ENCODE results near the gene INSM1.
"Not testable (repeated sequence)": the region's sequence is repeated elsewhere in the genome, so short reads cannot be mapped to it uniquely, and the experiment has no call there.

INSM1 gene

DNA sequence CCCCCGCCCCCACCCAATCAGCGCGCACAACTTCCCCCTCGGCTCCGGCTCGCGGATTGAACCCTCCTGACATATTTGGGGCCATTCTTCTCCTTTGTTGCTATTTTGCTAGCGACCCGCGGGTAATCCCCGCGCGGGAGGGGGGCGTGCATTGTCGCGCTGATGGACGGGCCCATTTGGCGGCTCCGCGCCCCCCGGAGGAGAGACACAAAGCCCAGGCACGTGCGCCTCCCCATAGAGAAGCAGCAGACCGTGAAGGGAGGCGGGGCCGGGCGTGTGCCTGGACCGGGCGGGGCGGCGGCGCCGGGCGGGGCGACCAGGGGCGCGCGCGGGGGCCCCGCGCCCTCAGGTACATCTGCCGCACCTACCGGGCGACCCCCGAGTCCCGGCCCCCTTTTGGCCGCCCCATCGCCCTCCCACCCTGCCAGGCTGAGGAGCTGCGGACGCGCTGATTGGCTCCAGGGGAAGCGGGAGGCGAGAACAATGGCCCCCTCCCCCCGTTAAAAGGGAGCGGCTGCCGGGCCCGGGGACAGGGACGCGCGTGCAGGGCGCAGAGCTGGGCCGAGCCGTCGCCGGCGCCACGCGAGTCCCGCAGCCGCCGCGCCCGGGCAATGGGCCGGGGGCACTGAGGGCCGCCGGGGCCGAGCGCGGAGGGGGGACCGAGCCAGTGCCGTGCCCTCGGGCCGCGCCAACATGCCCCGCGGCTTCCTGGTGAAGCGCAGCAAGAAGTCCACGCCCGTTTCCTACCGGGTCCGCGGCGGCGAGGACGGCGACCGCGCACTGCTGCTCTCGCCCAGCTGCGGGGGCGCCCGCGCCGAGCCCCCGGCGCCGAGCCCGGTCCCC is at the start of gene INSM1:
Gene INSM1, plus strand, starts transcription at position 530 of the 843 bp plus-strand sequence. Its CDS starts 164 bp downstream, at position 694.
- no peak for DNase-seq (ENCODE audit: low read depth in 2 of 2)

DNA sequence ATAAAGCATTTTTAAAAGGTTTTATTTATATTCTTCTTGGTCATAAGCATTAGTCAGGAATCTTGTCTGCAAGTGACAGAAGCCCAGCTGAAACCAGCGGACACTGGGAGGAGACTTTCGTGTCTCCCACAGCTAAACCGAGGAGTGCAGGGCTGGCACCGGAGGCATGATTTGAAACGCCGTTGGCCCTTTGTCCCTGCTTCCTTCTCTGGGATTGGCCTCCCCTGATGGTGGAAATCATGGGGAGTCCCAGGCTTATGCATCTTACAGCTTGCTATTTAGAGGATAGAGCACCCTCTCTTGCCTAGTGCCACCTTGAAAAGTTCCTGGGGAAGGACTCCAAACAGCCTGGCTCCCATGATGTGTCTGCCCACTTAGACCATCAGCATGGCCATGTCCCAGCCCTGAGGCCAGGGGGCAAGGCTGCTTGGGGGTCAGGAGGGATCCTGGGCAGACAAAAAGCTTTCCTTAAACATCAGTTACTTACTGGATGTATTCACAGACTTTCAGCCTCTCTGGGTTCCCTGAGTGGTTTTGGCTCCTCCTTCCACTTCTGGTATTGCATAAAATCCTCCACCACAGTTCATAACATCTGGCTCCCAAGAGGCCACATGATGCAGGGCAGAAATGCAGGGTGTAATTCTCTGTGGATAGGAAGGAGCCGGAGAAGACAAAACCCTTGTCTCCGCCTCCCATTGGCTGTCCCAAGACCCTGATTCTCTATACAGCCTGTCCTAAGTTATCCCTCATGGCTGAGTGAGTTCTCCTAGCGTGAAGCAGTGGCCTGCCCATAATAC is 49.3 kb upstream of the INSM1 start:
- DNase-seq (ENCODE audit: low read depth in 2 of 2) = no peak

DNA sequence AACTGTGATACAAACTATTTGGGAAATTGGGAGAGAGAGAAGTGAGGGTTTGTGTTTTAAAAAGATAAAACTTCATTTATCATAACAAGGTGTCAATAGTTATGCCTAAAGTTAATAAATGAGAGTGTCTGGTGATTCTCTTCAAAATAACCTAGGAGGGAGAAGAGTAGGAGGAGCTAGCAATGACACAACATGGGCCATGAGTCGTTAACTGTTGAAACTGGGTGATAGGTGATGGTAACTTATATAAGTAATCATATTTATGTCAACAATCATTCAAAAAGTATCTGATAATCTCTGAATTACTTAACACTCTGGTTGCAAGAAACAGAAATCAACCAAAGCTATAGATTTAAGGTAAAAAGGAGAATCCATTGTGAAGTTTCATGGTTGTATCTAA is 46.8 kb upstream of the INSM1 start:
- DNase-seq (ENCODE audit: low read depth in 2 of 2) = no peak

DNA sequence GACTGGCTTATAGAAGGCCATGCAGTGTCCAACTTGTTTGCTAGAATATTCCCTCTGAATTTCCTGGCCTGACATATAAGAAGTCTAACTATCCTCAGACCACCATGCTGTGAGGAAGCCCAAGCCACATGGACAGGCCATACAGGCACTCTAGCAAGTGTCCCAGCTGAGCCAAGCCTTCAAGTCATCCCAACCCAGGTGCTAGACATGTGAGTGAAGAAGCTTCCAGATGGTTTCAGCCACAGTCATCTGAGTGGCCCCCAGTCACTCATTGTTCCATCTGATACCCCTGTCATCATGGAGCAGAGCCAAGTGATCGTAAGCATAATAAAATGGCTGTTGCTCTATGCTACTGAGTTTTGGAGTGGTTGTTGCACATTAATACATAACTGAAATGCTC is 46.0 kb upstream of the INSM1 start:
- no peak for DNase-seq (ENCODE audit: low read depth in 2 of 2)

DNA sequence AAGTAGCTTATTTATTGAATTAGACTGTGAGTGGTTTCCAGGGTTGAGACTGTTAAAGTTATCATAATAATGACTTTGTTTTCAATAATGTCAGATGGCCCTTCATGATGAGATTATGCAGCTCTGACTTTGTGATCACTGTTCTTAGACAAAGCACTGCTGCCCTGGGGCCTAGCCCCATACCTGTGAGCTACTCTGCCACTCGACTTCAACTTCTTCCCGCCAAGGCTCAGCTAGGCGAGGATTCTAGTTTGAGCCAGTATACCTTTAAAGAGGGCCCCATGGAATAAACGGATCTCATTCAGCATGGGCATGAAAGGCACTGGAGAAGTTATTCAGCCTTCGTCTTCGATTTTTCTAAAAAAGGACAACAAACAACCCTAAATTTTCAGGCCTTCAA is 45.0 kb upstream of the INSM1 start:
- DNase-seq (ENCODE audit: low read depth in 2 of 2) = no peak

DNA sequence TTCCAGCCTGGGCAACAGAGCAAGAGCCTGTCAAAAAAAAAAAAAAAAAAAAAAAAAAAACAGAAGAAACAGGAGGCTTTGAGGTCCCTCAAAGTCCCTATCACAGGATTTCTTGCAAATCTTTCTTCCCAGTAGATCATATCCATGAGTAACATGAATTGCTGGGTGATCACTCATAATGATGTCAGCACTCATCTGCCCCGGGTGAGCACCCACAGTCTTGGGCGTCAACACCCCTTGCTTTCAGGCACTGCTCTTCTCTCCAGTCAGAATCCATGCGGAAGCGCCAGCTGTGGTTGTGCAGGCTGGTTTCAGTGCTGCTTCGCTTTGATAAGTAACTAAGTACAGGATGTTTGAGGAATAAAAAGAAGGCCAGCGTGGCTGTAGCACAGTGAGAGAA is 40.2 kb upstream of the INSM1 start:
- DNase-seq (ENCODE audit: low read depth in 2 of 2) = no peak

DNA sequence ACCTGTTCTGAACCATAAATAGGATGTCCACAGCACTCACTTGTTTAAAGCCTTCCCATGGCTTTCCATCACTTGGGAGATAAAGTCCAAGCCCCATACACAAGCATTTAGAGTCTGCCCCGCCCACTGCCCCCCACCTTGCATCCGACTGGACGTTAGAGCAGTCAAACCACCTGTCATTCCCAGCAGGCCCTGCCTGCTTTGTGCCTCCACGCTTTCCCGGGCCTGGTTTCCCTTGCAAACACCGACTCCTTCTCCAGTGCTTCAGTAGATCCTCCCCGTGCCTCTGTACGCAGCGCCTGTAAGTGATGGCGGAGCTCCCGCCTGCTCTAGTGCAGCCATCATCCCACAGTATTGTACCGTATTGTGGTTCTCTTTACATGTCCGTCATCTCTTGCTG is 38.3 kb upstream of the INSM1 start:
- no peak for DNase-seq (ENCODE audit: low read depth in 2 of 2)

GRCh38 chr20:20331156-20331555 is 36.7 kb upstream of the INSM1 start:
- DNase-seq (ENCODE audit: low read depth in 2 of 2) = no peak

DNA sequence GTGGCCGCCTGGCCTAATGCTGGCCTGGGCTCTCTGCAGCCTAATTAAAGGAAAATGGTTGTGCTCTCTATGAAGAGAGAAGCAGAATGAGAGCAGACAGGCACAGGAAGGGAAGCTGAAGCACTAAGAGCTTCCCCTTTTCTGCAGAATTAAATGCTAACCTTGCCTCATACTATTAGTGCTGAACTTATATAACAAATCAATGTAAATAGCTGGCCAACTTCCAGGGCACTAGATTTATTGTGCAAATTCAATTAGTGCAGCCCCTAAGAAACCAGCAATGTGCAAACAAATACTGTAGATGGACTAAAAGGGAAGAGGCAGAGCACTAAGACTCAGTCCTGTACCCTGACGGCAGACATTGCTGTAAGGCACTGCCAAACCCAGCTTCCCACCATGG is 36.1 kb upstream of the INSM1 start:
- no peak for DNase-seq (ENCODE audit: low read depth in 2 of 2)

DNA sequence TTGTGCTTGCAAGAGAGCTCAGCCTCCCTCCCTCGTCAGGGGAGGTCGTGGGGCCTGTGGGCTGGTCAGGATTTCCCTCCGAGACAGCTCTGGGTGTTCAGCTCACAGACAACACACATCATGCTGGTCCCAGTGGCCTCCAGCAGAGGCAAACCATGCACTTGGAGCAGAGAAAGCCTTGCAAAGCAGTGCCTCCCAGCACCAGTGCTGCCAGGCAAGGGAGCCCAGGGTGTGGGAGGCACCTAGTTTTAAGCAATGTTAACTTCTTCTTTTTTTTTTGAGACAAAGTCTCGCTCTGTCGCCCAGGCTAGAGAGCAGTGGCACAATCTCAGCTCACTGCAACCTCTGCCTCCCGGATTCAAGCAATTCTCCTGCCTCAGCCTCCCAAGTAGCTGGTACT is 34.0 kb upstream of the INSM1 start:
- DNase-seq (ENCODE audit: low read depth in 2 of 2) = no peak

DNA sequence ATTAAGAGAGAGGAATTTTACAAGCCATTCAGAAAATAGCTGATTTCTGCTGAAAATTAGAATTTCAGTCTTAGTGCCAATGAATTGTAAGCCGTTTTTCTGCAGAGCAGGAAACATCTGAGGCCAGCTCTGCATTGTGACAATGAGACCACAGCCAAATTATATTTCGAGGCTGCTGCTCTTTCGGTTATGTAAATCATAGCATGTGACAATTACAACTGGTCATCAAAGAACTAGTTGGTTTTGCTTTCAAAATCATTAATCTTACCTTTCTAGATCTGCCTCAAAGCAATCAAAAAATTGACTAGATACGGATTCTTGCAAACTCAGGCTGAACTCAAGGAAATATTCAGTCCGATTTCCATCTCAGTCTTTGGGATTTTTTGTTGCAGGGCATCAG is 33.4 kb upstream of the INSM1 start:
- DNase-seq (ENCODE audit: low read depth in 2 of 2) = no peak

DNA sequence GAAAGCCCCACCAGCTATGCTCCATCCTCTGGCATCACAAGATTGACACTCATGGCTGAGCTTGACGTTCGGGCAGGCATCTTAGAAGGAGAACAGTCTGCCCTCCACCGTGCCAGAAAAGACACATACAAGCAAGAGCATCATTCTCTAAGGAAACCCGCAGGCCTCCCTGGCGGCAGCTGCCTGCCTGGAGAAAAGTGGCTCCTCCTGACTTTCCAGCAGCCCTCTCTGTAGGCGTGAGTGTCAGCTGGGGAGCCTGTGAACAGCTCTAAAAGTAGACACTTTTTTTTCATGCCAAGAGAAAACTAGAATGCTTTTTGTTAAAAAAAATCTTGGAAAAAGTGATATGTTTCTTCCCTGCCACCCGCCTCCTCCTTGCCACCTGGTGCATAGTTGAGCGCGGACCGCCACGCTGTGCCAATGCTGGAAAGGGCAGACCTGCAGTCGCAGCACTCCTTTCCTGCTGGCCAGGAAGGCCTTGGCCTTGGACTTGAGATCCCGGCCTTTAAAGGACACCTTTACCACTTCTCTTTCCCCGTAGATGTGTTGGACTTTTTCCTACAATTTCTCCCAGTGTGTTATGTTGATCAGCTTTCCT is 29.7 kb upstream of the INSM1 start:
- DNase-seq (ENCODE audit: low read depth in 2 of 2) = no peak

DNA sequence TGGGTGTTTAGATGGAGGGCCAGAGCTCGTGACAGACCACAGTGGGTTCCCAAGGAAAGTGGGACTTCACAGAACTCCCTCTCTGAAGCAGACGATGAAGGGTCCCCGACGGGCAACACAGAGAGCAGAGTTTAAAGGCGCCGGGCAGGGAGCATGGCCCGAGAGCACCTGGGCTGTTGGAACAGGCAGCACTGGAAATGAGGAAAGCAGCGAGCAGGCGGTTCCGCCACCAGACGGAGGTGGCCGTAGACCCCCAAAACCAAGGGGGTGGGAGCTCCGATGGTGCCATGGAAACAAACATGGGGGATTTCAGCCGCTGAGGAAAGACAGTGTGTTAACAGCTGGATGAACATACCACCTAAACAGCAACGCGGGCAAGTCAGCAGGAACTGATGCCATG is 27.5 kb upstream of the INSM1 start:
- DNase-seq (ENCODE audit: low read depth in 2 of 2) = no peak

DNA sequence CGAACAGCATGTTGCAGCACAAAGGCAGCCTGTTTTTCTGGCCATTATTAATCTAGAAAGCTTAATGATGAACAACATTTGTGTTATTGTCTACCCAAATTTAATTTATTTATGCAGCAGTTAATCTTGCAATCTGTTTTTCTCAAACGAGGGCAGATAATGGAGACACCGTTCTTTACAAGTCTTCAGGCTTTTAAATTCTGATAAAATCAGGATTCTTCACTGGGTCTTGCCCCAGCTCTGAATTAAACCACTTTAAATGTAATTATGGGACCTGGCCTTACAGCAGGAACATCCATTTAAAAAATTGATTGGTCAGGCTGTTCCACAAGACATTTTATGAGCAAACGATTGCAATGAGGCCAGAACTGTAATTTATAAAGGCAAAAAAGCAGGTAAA is 26.5 kb upstream of the INSM1 start:
- no peak for DNase-seq (ENCODE audit: low read depth in 2 of 2)

GRCh38 chr20:20342066-20342465 is 25.8 kb upstream of the INSM1 start:
- DNase-seq (ENCODE audit: low read depth in 2 of 2) = no peak

- no peak for DNase-seq (ENCODE audit: low read depth in 2 of 2)
Measured at GRCh38 chr20:20343932-20344331, 24.0 kb upstream of the INSM1 start.

DNA sequence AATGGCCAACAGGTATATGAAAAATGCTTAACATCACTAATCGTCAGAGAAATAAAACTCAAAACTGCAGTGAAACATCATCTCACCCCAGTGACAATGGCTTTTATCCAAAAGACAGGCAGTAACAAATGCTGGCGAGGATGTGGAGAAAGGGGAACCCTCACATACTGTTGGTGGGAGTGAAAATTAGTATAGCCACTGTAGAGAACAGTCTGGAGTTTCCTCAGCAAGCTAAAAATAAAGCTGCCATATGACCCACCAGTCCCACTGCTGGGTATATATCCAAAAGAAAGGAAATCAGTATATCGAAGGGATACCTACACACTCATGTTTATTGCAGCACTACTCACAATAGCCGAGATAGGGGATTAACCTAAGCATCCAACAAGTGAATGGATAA is 23.4 kb upstream of the INSM1 start:
- no peak for DNase-seq (ENCODE audit: low read depth in 2 of 2)

- DNase-seq (ENCODE audit: low read depth in 2 of 2) = no peak
Measured at GRCh38 chr20:20353576-20353975, 14.3 kb upstream of the INSM1 start.

- DNase-seq (ENCODE audit: low read depth in 2 of 2) = not testable (repeated sequence)
Measured at GRCh38 chr20:20355503-20355902, 12.4 kb upstream of the INSM1 start.

- no peak for DNase-seq (ENCODE audit: low read depth in 2 of 2)
Measured at GRCh38 chr20:20358801-20359200, 9.1 kb upstream of the INSM1 start.

- DNase-seq (ENCODE audit: low read depth in 2 of 2) = no peak
Measured at GRCh38 chr20:20359628-20360027, 8.3 kb upstream of the INSM1 start.

- DNase-seq (ENCODE audit: low read depth in 2 of 2) = peak in 1 of 2 donors; percentile 5
Measured at GRCh38 chr20:20360464-20360863, 7.4 kb upstream of the INSM1 start.

Data from stimulated activated CD4-positive, alpha-beta T cell treated with anti-CD3 and anti-CD28 coated beads, Interleukin-1b, Interleukin-23, amount 100 ng/mL, for 4 hours (primary cell).